COLO668 (cell line): ENCODE data around the gene TSC22D4.

Experiments
- DNase-seq: peaks from one replicate; lab custom pipeline; 2025; ENCODE audit not compliant: unreplicated experiment; lab: John Stamatoyannopoulos, UW

Gene TSC22D4

DNA sequence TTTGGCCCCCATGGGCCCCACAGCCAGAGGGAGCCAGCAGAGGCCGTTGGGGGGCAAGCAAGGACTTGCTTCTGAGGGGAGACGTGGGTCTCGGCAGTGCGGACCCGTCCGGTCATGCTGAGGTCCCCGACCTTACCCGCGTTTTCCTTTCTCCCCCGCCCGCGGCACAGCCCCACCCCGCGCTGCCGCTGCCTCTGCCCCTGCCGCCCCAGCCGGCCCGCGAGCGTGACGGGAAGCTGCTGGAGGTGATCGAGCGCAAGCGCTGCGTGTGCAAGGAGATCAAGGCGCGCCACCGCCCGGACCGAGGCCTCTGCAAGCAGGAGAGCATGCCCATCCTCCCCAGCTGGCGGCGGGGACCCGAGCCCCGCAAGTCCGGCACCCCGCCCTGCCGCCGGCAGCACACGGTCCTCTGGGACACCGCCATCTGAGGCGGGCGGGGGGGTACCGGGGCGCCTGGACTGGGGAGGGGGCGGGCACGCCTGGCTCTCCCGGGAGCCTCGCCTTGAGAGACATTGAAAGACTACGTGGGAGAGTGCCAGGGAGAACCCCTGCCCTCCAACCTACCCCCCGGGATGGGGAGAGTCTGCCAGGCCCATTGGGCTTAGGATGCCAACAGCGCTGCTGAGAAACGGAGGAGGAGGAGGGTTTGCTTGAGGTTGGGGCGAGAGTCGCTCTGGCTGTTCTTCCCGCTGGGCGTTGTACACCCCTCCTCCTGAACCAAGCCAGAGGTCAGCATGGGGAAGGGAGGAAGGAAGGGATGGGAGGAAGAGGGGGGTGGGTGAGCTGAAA lies 14.7 kb upstream of the TSC22D4 start:
- no peak for DNase-seq

DNA sequence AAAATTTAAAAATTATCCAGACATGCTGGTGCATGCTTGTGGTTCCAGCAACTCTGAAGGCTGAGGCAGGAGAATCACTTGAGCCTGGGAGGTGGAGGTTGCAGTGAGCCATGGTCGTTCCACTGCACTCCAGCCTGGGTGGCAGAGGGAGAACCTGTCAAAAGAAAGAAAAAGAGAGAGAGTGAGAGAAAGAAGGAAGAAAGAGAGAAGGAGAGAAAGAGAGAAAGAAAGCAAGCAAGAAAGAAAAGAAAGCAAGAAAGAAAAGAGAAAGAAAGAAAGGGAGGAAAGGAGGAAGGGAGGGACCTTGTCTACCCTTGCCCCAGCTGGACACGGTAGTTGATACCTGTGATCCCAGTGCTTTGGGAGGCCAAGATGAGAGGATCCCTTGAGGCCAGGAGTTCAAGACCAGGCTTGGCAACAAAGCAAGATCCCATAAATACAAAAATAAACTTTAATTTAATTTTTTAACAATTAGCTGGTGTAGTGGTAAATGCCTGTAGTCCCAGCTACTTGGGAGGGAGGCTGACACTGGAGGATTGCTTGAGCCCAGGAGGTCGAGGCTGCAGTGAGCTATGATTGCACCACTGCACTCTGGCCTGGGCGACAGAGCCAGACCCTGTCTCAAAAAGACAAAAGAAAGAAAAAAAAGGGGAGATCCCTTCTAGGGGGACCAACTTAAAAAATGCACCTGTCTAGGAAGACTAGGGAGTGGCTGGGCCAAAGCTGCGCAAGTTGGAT lies 13.9 kb upstream of the TSC22D4 start:
- no peak for DNase-seq

DNA sequence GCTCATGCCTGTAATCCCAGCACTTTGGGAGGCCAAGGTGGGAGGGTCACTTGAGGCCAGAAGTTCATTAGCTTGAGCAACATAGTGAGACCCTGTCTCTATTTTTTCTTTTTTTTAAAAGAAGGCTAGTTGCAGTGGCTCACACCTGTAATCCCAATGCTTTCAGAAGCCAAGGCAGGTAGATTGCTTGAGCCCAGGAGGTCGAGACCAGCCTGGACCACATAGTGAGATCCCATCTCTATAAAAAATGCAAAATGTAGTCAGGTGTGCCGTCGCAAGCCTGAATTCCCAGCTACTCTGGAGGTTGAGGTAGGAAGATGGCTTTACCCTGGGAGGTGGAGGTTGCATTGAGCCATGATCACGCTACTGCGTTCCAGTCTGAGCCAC lies 12.2 kb upstream of the TSC22D4 start:
- DNase-seq: no peak

DNA sequence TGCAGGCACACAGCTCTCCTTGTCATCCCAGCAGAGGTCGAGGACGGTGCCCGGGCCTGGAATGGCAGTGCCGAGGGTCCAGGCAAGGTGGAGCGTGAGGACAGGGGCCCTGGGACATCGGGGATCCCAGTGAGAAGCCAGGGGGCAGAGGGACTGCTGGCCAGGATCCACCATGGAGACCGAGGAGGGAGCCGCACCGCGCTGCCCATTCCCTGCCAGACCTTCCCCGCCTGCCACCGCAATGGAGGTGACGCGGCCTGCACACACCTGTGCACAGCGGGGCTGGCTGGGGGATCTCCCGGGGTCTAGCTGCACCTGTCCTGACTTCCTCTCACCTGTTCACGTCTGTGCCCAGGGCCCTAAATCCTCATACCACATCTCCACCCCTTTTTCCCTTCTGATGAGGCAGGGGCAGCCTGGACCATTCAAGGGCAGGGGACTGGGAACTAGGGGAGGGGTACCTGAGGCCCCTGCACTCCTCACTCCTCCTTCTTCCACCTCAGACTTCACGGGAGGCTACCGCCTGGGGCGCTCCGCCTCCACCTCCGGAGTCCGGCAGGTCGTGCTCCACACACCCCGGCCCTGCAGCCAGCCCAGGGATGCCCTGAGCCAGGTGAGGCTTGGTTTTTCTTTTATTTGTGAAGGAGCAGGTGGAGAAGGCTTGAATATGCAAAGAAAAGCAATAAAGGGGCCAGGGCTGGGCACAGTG lies 11.6 kb upstream of the TSC22D4 start:
- peak; percentile 81 for DNase-seq

DNA sequence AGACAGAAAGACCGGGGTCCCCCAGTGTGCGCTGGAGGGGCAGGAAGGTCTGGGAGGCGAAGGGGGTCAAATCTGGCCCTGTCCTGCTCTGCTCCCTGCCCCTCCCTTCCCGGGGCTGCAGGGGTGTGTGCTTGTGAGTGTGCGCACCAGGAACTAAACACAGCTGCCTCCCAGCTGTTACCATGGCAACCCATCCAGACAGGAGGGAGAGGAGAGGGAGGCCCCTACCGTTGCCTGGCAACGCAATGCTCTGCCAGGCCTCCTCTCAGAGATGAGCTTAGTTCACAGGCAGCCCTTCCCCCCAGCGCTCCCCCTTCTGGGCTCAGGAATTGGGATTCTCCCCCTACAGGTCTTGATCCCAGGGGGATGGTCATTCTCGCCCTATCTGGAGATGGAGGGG lies 10.8 kb upstream of the TSC22D4 start:
- DNase-seq: peak; percentile 98

DNA sequence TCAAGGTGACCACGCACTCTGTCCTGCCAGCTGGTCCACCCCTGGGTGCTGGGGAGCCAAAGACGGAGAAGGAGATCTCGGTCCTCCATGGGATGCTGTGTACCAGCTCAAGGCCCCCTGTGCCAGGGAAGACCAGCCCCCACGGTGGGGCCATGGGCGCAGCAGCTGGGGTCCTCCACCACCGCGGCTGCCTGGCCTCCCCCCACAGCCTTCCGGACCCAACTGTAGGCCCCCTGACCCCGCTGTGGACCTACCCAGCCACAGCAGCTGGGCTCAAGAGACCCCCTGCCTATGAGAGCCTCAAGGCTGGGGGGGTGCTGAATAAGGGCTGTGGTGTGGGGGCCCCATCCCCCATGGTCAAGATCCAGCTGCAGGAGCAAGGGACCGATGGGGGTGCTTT lies 10.1 kb upstream of the TSC22D4 start:
- DNase-seq: no peak

DNA sequence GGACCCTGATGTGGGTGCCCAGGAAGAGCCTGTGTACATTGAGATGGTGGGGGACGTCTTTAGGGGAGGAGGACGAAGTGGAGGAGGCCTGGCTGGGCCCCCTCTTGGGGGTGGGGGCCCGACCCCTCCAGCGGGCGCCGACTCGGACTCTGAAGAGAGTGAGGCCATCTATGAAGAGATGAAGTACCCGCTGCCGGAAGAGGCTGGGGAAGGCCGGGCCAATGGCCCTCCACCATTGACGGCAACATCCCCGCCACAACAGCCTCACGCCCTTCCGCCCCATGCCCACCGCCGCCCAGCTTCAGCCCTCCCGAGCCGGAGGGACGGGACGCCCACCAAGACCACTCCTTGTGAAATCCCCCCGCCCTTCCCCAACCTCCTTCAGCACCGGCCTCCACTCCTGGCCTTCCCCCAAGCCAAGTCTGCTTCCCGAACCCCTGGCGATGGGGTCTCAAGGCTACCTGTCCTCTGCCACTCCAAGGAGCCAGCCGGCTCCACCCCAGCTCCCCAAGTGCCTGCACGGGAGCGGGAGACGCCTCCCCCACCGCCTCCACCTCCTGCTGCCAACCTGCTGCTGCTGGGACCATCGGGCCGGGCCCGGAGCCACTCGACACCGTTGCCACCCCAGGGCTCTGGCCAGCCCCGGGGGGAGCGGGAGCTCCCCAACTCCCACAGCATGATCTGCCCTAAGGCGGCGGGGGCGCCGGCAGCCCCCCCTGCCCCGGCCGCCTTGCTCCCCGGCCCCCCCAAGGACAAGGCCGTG lies 9.5 kb upstream of the TSC22D4 start:
- no peak for DNase-seq

DNA sequence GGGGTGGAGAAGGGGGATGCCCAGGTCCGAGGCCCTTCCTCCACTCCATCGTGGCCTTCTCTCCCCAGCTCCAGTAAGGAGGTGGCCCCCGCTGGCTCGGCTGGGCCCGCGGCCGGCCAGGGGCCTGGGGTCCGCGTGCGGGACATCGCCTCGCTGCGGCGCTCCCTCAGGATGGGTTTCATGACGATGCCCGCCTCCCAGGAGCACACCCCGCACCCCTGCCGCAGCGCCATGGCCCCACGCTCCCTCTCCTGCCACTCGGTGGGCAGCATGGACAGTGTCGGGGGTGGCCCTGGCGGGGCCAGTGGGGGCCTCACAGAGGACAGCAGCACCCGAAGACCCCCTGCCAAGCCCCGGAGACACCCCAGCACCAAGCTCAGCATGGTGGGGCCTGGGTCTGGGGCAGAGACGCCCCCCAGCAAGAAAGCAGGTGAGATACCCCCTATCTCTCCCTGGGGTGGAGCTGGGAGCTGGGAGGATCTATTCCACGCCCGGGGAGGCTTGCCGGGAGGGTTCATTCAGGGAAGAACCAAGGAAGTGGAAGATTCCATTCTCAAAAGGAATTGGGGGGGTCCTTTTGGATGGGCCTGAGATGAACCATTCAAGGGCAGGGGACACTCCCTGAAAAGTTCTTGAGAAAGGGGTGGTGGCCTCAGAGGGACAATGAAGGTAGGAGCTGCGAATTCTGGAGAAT lies 7.9 kb upstream of the TSC22D4 start:
- DNase-seq: no peak

DNA sequence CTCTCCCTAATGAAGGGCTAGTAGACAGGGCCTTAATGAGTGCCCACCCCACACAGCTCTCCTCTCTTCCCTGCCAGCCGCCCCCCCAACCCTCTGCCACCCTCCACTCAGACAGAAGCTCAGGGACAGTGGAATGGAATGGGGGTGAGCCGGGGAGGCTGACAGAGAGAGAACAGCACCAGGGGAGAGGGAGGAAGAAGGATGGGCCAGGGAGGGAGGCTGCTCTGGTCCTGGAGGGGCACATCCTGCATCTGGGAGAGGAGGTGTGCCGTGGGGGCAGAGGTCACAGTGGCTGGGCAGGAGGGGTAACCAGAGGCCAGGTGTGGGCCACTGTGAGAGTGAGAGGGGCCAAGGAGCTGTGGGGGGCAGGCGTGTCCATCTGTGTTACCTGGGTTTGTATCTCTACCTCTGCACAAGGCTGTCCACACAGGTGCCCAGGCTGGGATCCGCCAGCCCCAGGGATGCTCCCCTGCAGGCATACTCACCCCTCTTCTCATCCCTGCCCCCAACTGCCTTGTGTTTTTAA lies 7.2 kb upstream of the TSC22D4 start:
- no peak for DNase-seq

DNA sequence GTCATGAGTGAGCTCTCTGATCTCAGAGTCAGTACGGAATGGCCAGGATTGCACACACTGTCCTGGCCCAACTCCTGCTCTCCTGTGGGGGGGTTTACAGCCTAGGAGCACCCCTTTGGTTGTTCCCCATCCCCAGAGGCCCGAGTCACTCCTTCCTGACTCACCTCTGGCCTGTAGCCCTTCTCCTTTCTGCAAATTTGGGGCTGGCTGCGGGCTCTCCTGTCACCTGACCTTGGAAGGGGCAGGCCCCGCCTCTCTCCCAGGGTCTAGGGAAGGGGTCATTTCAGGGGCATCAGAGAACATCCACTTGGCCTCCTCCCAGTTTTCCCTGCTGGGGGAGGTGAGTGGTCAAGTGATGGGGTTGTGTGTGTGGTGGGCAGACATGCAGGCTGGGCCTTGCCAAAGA lies 6.5 kb upstream of the TSC22D4 start:
- DNase-seq: no peak

DNA sequence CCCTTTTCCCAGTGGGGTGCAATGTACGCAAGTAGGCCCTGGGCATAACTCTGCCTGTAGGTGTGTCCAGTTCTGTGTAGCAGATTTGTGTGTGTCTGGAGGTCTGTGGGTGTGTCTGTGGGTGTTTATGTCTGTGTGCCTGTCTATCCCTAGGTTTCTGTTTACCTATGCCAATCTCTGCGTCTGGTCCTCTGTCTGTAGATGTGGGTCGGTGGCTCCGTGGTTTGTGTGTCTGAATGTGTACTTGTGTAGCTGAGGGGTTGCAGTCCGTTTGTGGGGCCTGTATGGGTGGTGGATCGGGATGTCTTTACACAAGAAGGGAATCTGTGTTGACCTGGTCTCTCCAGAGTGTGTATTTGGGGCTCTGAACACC lies 5.6 kb upstream of the TSC22D4 start:
- no peak for DNase-seq

DNA sequence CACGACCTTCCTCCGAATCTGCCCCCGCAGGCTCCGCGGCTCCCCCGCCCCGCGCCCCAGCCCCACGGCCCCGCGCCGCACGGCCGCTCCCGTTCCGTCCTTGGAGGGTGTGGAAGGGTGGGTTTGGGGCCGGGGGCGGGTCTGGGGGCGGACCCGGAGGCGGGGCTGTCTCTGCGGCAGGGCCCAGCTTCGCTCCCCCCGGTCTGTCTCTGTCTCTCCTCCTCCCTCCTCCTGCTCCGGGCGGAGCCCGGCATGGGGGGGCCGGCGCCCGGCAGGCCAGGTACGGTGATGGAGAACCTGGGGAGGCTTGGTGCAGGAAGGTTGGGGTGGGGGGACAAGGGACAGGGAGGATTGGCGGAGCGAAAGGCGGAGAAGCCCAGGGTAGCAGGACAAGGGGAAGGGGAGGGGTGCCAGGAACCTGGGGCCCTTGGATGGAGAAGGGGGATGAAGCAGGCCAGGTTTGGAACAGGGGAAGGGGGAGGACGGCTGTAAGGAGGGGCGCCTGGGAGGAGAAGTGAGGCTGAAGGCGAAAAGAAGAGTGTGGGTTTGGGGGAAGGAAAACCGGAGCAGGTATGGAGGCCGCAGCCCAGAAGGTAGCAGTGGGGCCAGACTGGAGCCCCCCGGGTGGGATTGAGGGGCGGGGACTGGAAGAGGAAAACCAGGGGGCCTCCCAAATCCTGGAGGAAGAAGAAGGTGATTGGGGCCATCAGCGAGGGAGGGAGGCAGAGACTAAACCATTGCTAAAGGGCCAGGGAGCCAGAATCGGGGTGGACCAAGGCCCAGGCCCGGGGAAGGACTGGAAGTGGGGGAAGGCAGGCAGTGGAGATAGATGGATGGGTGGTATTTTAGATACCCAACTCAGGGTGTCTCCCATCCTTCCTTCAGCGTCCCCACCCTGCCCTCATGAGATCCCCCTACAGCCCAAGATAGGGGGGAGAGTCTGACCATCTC lies 5.0 kb upstream of the TSC22D4 start, which contains the start of gene NYAP1:
TSS of gene NYAP1 (plus strand) at position 206 of the 951 bp plus-strand sequence. CDS start 1,385 bp downstream, outside the sequence.
- DNase-seq: no peak

DNA sequence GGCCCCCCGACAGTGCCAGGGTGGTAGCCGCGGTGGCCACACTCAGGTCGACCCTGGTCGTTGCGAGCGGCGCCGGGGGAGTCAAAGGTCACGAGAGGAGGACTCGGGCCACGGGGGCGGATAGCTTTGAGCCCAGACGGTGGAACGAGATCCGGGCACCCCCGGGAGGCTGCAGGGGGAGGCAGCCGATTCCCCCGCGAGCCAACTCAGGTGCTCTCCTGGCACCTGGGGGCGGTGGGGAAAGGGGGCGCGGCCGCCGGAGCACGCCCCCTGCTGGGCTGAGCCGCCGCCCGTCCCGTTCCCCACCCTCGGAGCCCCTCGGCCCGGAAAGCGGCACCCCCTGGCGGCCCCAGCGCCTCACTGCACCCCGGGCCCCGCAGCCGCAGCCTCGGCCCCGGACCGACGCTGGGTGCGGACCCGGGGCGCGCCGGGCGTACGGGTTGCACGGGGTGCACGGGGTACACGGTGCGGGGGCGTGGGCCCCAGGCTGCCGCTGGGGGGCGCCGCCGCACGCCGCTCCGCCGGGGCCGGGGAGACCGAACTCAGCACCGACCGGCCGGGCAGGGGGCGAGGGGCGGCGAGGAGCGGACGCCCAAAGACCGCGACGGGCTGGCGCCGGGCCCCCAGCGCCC lies 4.2 kb upstream of the TSC22D4 start:
- DNase-seq: peak; percentile 63

DNA sequence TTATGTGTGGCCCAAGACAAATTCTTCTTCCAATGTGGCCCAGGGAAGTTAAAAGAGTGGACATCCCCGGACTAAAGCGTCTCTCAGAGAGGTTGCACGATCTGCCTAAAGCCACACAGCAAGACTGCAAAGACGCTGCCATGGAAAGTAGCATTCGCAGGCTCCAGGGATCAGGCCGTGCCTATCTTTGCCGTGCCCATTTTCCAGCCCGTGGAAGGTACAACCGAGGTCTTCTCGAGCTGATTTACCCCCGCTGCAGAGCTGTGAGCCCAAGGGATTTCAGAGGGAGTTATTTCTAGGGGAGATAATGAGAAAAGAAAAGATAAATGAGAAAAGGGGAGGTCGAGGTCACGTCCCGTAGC lies 3.7 kb upstream of the TSC22D4 start:
- DNase-seq: no peak

DNA sequence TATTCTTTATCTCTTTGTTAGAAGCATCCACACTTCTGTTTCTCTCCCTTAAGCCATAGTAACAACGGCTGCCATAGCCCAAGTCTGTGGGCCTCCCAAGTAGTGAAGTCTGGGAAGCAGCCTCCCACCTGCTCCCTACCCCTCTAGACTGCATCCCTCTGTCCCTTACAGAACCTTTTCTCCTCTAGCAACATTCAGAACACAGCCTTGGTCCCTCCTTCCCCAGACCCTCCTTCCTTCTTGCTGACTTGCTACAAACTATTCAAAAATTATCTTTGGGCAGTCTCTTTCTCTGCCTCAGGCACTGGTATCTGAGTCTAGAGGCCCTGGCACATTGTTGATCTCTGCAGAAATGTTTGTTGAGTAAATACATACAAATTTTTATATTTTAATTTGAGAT lies 2.5 kb upstream of the TSC22D4 start:
- DNase-seq: no peak

DNA sequence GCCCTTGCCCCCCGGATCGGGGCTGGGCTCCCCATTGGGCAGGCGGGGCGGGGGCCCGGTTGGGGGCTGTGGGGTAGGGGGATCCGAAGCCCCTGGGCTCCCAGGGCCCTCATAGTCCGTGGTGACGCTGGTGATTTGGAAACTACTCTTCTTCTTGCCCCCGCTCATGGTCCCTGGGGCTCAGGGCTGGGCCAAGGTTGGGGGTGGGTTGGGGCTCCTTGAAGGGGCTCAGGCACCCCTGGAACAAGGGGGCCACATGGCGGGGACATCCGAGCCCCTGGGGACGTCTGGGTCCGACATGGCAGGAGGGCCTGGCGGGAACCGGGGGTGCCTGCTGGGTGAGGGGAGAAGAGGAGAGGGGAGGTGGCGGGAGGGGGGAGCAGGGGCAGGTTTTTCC lies 1.1 kb downstream of the TSC22D4 start:
- no peak for DNase-seq

DNA sequence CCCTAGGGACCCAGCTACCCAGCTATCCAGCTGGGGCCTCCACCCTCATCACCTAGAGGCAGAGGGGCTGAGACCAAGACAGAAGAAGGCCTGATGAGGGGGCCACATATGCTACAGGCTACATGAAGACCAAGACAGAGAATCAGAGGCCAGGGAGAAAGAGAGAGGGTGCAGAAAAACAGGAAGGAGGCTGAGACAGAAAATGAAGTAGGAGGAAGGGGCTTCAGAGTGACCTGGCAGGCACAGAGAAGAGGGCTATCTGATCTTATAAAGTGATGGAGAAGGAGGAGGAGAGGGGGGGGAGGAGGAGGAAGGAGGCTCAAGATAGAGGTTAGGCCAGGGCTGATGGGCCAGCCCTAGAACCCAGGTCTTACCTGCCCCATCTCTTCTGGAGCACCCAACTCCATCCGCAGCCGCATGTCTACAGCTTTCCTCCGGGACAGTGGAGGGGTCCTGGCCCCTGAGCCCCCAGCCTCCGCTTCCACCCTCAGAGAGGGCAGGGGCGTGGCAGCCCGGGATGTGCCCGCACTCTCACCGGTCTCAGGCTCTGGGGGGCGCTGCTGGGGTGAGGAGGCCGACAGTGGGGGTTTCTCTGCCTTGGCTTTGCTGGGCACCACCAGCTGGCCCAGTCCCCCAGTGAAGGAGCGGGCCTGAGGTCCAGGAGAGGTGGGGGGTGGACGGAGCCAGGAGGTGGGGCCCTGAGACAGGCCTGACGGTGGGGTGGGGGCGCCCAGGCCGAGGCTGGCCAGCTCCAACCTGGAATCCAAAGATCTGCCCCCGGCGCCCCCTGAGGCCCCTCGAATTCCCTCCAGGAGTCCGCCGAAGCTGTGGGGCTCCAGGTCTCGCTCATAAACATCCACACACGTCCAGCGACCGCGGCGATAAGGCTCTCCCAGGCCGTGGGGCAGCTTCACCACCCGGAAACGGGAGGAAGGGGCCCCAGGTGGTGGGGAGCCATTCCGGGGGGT lies 1.8 kb downstream of the TSC22D4 start:
- DNase-seq: peak; percentile 22
